Measurements from ENCODE around the gene TSC2.
"Not testable (repeated sequence)": the region's sequence is repeated elsewhere in the genome, so short reads cannot be mapped to it uniquely, and the experiment has no call there.

Gene TSC2

DNA sequence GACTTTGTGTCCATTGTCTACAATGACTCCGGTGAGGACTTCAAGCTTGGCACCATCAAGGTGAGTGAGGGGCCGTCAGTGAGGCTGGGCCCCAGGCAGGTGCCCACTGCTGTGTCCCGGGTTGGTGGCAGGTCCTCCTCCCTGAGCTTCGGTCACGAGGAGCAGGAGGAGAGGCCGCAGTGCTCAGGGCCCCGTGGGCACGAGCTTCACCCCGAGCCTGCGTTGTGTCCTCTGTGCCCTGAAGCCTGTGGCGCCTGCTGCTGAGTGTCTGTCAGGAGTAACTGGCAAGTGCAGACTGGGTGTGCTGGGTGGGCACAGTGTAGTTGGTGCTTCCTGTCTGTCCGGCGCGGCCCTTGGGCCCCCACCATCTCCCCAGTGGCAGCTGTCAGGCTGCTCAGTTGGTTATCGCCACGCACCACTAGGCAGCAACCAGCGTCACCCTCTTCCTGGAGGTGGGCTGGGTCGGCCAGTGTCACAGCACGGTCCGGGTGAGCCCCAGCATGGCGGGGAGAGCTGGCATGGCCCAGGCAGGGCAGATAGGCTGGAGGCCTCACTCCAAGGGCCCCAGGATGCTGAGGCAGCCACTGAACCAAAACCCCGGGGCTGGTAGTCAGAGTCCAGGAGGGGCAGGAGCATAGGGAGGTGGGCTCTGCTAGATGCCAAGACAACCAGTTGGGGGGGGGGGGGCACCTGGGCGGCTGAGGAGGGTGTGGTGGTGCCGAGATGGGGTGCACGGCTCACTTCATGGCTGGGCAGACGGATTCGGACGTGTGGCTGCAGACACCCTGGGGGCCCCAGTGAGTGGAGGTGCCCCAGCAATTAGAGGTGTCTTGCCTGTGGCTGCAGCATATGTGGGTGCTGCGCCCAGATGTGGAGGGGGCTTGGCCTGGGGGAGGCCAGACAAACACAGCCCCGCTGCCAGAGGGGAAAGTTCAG lies 39.3 kb downstream of the TSC2 start:
- DNase-seq, result no peak

GRCh38 chr16:2087748-2088631 lies 40.2 kb downstream of the TSC2 start:
- no peak for DNase-seq

GRCh38 chr16:2088759-2089358 lies 41.1 kb downstream of the TSC2 start:
- no peak for DNase-seq

- no peak for DNase-seq
Measured at GRCh38 chr16:2089706-2090480, 42.1 kb downstream of the TSC2 start.

DNA sequence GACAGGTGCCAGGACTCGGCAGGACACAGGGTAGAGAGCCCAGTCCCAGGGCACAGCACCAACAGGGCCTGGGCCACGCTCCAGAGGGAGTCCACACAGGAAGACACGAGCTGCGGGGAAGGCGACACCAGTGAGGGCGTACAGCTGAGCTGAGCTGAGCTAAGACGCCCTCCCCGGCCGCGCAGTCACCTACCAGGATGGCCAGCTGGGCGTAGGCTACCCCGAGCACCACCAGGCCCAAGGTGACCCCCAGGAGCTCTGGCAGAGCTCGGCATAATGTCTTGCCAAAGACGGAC lies 42.6 kb downstream of the TSC2 start:
- DNase-seq, result no peak

DNA sequence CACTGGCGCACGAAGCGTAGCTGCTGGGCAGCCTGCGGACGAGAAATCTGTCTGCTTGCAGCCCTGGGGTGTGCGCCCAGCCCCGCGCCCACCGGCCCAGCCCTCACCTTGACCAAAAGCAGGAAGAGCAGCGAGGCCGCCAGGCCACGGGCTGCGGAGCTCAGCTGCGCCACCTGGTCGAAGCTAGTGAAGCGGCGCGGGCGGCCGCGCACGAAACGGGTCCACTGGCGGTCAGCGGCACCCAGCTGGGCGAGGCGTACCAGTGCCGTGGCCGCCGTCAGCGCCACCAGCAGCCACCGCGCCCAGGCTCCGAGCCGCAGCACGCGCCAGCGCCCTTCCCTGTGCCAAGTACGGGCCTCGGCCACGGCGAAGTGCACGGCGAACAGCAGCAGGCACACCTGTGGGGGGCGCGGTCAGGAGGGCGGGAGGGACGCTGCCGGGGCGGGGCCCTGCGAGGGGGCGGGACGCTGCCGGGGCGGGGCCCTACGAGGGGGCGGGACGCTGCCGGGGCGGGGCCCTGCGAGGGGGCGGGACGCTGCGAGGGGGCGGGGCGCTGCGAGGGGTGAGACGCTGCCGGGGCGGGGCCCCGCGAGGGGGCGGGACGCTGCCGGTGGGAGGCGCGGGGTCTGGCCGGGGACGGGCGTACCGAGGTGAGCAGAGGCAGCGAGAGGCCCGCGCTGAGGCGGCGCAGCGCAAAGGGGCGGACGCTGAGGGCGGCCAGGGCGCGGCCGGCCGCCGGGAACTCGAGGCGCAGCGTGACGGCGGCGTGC lies 43.2 kb downstream of the TSC2 start:
- no peak for DNase-seq

GRCh38 chr16:2091547-2092255 lies 43.9 kb downstream of the TSC2 start:
- DNase-seq, result no peak

- DNase-seq, result no peak
Measured at GRCh38 chr16:2092256-2092620, 44.5 kb downstream of the TSC2 start.

DNA sequence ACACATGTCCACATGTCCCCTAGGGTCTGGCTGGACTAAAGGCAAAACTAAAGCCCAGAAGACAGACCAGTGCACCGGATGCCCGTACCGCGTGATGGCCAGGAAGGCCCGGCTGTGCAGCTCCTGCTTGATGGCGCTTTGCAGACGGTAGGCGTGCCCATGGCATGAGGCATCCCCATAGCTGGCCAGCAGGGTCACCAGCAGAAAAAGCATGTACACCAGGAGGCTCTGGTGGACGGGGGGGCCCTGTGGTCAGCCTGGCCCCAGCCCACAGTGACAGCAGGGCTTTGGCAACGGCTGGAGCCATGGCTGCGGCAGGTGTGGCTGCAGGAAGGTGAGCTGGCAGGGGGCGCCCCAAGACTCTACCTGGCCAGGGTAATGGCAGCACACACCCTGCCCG lies 45.1 kb downstream of the TSC2 start:
- no peak for DNase-seq

DNA sequence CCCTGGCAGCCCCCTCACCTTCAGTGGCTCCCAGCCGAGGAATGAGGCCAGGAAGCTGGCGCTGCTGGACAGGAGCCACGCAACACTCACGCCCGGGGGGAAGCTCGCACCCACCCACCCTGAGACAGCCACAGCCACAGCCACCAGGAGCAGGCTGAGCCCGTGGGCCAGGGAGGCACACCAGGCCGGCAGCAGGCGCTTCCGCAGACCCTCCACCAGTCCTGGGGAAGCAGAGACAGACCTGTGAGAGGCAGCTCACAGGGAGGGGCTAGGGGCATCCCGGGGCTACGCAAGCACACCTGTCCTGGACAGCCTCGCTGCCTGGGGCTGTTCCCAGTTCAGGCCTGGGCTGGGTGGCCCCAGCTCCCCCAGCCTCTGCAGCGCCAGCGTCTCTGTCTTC lies 46.0 kb downstream of the TSC2 start:
- no peak for DNase-seq

DNA sequence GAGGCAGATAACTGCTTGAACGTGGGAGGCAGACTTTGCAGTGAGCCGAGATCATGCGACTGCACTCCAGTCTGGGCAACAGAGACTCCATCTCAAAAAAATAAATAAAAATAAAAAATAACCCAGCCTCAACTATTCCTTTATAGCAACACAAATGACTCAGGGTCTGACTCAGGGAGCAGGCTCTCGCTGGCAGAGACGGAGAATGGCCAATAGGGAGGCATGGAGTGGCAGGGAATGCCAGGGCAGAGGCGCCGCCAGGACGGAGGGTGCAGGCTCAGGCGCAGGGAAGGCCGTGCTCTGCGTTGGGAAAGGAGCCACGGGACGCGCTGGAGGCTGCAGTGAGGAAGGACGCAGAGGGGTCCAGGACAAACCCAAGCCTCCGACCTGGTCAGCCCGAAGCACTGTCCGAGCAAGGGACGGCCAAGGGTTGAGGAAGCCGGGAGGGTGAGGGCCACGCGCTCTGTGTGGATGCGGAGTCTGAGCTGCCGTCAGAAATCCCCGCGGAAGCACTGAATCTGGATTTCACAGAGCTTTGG lies 47.6 kb downstream of the TSC2 start:
- no peak for DNase-seq

- no peak for DNase-seq
Measured at GRCh38 chr16:2095918-2096582, 48.3 kb downstream of the TSC2 start.

DNA sequence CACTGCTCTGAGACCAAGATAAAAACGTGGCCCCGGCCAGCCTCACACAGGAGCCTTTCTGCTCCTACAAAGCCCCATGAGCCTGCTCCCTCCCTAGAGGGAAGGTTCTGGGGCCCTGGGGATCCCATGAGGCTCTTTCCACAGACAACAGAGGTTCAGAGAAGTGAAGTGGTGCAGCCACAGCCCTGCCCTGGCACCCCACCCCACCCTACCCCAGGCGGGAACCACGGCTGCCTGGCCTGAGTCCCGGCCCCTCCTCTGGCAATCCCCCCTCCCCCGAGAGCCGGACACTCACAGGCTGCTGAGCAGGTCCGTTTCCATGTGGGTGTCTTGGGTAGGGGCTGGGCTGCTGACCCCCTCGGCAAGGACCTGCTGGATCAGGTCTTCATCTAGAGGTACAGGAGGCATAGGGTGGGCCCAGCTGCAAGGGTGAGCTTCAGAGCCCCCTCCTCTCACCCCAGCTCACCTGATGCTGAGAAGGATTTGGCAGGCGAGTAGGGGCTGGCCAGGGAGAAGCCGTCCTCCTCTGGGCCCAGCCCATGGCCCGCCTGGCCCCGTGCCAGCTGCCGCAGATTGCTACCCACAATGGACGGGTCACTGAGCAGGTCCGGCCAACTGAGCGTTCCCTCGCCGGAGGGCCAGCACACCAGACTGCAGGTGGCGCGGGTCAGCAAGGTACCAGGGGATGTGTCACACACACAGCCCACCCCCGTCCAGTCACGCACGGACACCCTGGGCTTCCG lies 49.2 kb downstream of the TSC2 start:
- DNase-seq, result no peak

DNA sequence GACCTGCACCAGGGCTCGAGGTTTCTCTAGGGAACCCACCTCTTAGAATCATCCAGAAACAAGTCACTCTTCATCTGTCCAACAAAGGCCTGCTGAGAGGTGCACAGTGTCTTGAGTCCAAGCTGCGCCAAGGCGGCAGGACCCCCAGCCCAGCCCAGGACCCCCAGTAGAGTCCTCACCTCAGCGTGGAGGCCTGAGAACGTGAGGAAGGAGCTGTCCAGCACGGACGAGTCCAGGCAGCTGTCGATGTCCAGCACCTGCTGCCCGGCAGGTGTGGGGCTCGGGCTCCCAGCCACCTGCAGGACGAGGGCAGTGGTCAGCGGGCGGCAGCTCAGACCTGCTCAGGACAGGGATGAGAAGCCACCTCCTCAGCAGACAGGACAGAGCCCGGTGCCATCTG lies 49.9 kb downstream of the TSC2 start:
- not testable (repeated sequence) for DNase-seq

- not testable (repeated sequence) for DNase-seq
Measured at GRCh38 chr16:2101581-2101980, 53.8 kb downstream of the TSC2 start.

- no peak for DNase-seq
Measured at GRCh38 chr16:2102471-2102870, 54.7 kb downstream of the TSC2 start.

GRCh38 chr16:2104464-2104863 lies 56.7 kb downstream of the TSC2 start:
- DNase-seq, result not testable (repeated sequence)

DNA sequence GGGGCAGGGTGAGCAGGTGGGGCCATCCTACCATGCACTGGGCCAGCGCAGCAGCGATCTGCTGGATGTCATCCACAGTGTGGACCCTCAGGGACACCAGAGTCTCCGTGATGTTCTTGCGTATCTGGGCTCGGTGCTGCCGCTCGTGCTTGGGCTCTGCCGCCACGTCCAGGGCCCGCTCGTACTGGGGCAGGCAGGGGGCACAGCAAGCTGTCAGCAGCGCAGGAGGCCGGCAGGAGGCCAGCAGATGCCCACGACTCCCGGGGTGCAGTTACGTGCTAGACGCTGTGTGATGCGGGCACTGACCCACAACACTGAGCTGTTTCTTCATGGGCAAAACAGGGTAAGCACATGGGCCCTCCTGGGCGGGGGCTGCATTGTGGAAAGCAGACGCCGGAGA lies 57.5 kb downstream of the TSC2 start:
- not testable (repeated sequence) for DNase-seq

DNA sequence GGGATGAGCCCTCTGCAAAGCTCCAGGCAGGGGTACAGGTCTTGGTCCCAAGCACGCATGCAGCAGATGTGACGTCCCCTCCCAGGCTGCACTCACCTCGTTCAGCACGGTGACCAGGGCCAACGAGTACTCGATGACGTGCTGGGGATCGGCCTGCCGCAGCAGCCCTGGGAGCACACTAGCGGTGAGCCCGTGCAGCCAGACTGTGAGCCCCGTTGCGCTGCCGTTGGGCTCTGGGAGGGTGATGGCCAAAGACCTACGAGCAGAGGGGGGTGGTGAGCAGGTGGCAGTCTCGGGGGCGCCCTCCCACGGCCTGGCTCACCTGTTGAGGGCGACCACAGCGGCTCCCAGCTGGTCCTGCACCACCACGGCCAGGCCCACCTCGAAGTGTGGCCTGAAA lies 58.0 kb downstream of the TSC2 start:
- DNase-seq, result not testable (repeated sequence)

DNA sequence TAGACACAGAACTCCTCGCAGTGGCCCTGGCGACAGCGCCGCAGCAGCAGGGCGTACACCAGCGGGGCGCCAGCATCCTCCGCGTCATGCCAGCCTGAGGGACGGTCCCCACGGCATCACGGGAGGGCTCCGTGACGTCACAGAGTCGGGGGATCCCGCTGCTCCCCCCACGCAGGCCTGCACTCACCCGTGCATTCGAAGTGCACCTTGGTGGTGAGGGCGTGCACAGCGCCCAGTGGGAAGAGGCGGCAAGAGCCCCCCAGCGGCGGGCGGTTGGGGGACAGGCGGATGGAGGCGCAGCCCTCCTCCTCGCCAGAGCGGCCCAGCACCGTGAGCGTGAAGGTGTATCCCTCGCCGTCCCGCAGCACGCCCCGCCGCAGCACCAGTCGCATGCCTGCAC lies 58.4 kb downstream of the TSC2 start:
- DNase-seq, result not testable (repeated sequence)

Measured in activated naive CD4-positive, alpha-beta T cell (primary cell).